ENCODE measurements around the gene NR5A1. TPM values are rescaled to one million over a fixed set of nuclear protein-coding genes. Genes with fewer than 3 reads are reported as not detected.

NR5A1 gene
- total and polyA plus RNA-seq, 2 experiments from 2014 or later, result 0.21 TPM; not detected in 1

DNA sequence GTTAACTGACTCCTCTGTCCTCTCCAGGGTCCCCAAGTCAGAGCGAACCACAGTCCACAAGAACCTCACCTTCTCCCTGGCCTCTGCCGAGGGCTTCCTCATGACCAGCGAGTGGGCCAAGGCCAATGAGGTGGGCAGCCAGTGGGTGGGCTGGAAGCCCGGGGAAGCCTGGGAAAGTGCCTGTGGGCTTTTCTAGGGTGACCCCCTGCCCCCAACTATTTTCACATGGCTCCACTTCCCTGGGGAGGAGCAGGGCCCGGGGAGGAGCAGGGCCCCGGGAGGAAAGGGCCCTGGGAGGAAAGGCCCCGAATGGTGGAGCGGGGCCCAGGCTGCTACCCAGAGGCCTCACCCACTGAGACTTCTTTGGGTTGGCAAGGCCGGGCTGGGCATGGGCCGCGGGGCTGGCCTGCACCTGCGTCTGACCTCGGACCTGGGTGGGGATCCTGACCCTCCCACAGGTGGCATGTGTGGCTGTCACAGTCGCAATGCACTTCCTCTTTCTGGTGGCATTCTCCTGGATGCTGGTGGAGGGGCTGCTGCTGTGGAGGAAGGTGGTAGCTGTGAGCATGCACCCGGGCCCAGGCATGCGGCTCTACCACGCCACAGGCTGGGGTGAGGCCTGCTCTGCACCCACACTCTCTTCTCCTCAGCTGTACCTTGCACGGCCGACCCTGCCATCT is 39.0 kb downstream of the NR5A1 start (continued):
- TF ChIP-seq, protein P1, sequence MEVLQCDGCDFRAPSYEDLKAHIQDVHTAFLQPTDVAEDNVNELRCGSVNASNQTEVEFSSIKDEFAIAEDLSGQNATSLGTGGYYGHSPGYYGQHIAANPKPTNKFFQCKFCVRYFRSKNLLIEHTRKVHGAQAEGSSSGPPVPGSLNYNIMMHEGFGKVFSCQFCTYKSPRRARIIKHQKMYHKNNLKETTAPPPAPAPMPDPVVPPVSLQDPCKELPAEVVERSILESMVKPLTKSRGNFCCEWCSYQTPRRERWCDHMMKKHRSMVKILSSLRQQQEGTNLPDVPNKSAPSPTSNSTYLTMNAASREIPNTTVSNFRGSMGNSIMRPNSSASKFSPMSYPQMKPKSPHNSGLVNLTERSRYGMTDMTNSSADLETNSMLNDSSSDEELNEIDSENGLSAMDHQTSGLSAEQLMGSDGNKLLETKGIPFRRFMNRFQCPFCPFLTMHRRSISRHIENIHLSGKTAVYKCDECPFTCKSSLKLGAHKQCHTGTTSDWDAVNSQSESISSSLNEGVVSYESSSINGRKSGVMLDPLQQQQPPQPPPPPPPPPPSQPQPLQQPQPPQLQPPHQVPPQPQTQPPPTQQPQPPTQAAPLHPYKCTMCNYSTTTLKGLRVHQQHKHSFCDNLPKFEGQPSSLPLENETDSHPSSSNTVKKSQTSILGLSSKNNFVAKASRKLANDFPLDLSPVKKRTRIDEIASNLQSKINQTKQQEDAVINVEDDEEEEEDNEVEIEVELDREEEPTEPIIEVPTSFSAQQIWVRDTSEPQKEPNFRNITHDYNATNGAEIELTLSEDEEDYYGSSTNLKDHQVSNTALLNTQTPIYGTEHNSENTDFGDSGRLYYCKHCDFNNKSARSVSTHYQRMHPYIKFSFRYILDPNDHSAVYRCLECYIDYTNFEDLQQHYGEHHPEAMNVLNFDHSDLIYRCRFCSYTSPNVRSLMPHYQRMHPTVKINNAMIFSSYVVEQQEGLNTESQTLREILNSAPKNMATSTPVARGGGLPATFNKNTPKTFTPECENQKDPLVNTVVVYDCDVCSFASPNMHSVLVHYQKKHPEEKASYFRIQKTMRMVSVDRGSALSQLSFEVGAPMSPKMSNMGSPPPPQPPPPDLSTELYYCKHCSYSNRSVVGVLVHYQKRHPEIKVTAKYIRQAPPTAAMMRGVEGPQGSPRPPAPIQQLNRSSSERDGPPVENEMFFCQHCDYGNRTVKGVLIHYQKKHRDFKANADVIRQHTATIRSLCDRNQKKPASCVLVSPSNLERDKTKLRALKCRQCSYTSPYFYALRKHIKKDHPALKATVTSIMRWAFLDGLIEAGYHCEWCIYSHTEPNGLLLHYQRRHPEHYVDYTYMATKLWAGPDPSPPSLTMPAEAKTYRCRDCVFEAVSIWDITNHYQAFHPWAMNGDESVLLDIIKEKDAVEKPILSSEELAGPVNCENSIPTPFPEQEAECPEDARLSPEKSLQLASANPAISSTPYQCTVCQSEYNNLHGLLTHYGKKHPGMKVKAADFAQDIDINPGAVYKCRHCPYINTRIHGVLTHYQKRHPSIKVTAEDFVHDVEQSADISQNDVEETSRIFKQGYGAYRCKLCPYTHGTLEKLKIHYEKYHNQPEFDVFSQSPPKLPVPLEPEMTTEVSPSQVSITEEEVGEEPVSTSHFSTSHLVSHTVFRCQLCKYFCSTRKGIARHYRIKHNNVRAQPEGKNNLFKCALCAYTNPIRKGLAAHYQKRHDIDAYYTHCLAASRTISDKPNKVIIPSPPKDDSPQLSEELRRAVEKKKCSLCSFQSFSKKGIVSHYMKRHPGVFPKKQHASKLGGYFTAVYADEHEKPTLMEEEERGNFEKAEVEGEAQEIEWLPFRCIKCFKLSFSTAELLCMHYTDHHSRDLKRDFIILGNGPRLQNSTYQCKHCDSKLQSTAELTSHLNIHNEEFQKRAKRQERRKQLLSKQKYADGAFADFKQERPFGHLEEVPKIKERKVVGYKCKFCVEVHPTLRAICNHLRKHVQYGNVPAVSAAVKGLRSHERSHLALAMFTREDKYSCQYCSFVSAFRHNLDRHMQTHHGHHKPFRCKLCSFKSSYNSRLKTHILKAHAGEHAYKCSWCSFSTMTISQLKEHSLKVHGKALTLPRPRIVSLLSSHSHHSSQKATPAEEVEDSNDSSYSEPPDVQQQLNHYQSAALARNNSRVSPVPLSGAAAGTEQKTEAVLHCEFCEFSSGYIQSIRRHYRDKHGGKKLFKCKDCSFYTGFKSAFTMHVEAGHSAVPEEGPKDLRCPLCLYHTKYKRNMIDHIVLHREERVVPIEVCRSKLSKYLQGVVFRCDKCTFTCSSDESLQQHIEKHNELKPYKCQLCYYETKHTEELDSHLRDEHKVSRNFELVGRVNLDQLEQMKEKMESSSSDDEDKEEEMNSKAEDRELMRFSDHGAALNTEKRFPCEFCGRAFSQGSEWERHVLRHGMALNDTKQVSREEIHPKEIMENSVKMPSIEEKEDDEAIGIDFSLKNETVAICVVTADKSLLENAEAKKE (CRISPR knock-in tag; IDR thresholded peaks at IDR 0.05), result no peak
- TF ChIP-seq JUNB (IDR thresholded peaks at IDR 0.05; ENCODE audit: unreplicated experiment) (no peak), REST (IDR thresholded peaks at IDR 0.05; ENCODE audit: unreplicated experiment) (no peak), EZH2phosphoT487 (IDR thresholded peaks at IDR 0.05; ENCODE audit: unreplicated experiment) (no peak), POLR2AphosphoS5 (IDR thresholded peaks at IDR 0.05; ENCODE audit: low read depth) (no peak)

Data from GM23338 (cell line).